COLO668 (cell line): Measurements from ENCODE around the gene OSBPL9.
A peak's percentile ranks its signal among the peaks of the same experiment; 100 is the strongest.
"Not testable (repeated sequence)": the region's sequence is repeated elsewhere in the genome, so short reads cannot be mapped to it uniquely, and the experiment has no call there.

Source experiments
- DNase-seq: peaks from one replicate; lab custom pipeline; 2025; ENCODE audit not compliant: unreplicated experiment; lab: John Stamatoyannopoulos, UW

Gene OSBPL9

GRCh38 chr1:51701782-51702181 is 84.9 kb downstream of the OSBPL9 start:
- DNase-seq, result not testable (repeated sequence)

- not testable (repeated sequence) for DNase-seq
Observed at GRCh38 chr1:51702220-51702619, 85.3 kb downstream of the OSBPL9 start.

GRCh38 chr1:51705035-51705434 is 88.1 kb downstream of the OSBPL9 start:
- DNase-seq, result no peak

- no peak for DNase-seq
Observed at GRCh38 chr1:51708911-51709760, 92.2 kb downstream of the OSBPL9 start.

- DNase-seq, result no peak
Observed at GRCh38 chr1:51709951-51710350, 93.1 kb downstream of the OSBPL9 start.

- no peak for DNase-seq
Observed at GRCh38 chr1:51712590-51712989, 95.7 kb downstream of the OSBPL9 start.

GRCh38 chr1:51714374-51715019 is 97.6 kb downstream of the OSBPL9 start:
- DNase-seq, result no peak

- no peak for DNase-seq
Observed at GRCh38 chr1:51715369-51715768, 98.5 kb downstream of the OSBPL9 start.

GRCh38 chr1:51716746-51717145 is 99.9 kb downstream of the OSBPL9 start:
- DNase-seq, result no peak

- no peak for DNase-seq
Observed at GRCh38 chr1:51717842-51718241, 101.0 kb downstream of the OSBPL9 start.

- no peak for DNase-seq
Observed at GRCh38 chr1:51719146-51719545, 102.3 kb downstream of the OSBPL9 start.

- DNase-seq, result no peak
Observed at GRCh38 chr1:51724797-51725196, 107.9 kb downstream of the OSBPL9 start.

- no peak for DNase-seq
Observed at GRCh38 chr1:51726051-51726450, 109.2 kb downstream of the OSBPL9 start.

- no peak for DNase-seq
Observed at GRCh38 chr1:51726544-51727225, 109.8 kb downstream of the OSBPL9 start.

GRCh38 chr1:51727366-51727765 is 110.5 kb downstream of the OSBPL9 start:
- no peak for DNase-seq

GRCh38 chr1:51728611-51729155 is 111.8 kb downstream of the OSBPL9 start:
- DNase-seq, result no peak

- DNase-seq, result peak; percentile 99
Observed at GRCh38 chr1:51729156-51729823, 112.4 kb downstream of the OSBPL9 start.

- peak; percentile 72 for DNase-seq
Observed at GRCh38 chr1:51729824-51730301, 113.0 kb downstream of the OSBPL9 start.

- no peak for DNase-seq
Observed at GRCh38 chr1:51731998-51732397, 115.1 kb downstream of the OSBPL9 start.

GRCh38 chr1:51732701-51733425 is 116.0 kb downstream of the OSBPL9 start:
- DNase-seq, result no peak
